Measurements from ENCODE around the gene ARL6IP5.

The ARL6IP5 gene

GRCh38 chr3:69079269-69080159 is 5.2 kb upstream of the ARL6IP5 start:
- TF ChIP-seq, protein P1, sequence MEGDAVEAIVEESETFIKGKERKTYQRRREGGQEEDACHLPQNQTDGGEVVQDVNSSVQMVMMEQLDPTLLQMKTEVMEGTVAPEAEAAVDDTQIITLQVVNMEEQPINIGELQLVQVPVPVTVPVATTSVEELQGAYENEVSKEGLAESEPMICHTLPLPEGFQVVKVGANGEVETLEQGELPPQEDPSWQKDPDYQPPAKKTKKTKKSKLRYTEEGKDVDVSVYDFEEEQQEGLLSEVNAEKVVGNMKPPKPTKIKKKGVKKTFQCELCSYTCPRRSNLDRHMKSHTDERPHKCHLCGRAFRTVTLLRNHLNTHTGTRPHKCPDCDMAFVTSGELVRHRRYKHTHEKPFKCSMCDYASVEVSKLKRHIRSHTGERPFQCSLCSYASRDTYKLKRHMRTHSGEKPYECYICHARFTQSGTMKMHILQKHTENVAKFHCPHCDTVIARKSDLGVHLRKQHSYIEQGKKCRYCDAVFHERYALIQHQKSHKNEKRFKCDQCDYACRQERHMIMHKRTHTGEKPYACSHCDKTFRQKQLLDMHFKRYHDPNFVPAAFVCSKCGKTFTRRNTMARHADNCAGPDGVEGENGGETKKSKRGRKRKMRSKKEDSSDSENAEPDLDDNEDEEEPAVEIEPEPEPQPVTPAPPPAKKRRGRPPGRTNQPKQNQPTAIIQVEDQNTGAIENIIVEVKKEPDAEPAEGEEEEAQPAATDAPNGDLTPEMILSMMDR (IDR thresholded peaks at IDR 0.05; ENCODE audit: insufficient read depth, low read depth, low read length, missing control alignments) = no peak
- DNase-seq (ENCODE audit: low read depth) = peak; percentile 30
- peak overlapping the region; percentile 69 for H3K4me3 ChIP-seq (ENCODE audit: low read depth, low read length)

DNA sequence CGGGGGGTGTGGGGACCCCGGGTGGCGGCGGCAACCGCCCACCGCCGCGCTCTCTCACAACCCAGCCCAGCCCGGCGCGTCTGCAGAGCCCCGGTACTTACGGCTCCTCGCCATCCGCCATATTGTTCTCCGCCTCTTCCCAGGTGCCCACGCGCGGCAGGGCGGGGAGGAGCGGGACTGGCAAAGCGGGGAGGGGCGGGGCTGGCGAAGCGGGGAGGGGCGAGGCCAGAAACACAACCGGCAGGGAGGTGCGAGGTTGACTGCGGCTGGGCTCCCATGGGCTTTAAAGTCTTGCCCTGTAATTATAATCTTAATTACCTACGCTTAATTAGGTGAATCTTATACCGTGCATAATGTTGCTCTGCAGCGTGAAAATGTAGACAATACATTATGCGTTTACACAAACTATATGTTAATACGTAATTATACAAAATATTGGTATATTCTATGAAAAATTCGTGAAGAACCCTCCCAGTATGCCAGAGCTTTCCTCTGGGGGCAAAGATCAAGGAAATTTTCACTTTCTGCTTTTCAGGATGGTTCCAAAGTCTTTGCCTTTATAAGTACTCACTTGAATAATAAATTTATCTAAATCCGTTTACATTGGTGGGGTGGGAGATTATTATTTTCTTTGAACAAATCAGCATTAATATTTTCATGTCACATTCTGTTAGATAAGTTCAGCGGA is 4.4 kb upstream of the ARL6IP5 start, which contains the start of gene UBA3:
Gene UBA3 (minus strand): TSS at position 133 of the 688 bp plus-strand sequence. CDS start 12 bp downstream, at position 121.
- TF ChIP-seq, protein P1 (IDR thresholded peaks at IDR 0.05; ENCODE audit: insufficient read depth, low read depth, low read length, missing control alignments) = no peak
- peak; percentile 95 for DNase-seq (ENCODE audit: low read depth)
- H3K4me3 ChIP-seq (ENCODE audit: low read depth, low read length) = peak within 1 kb of the TSS; percentile 69

- TF ChIP-seq, protein P1 (IDR thresholded peaks at IDR 0.05; ENCODE audit: insufficient read depth, low read depth, low read length, missing control alignments) = no peak
- H3K4me3 ChIP-seq (ENCODE audit: low read depth, low read length) = peak overlapping the region; percentile 41
- DNase-seq (ENCODE audit: low read depth) = peak; percentile 58
Observed at GRCh38 chr3:69081583-69082262, 3.0 kb upstream of the ARL6IP5 start.

- H3K4me3 ChIP-seq (ENCODE audit: low read depth, low read length) = peak overlapping the region; percentile 41
- DNase-seq (ENCODE audit: low read depth) = no peak
- TF ChIP-seq, protein P1 (IDR thresholded peaks at IDR 0.05; ENCODE audit: insufficient read depth, low read depth, low read length, missing control alignments) = no peak
Observed at GRCh38 chr3:69082361-69082760, 2.4 kb upstream of the ARL6IP5 start.

DNA sequence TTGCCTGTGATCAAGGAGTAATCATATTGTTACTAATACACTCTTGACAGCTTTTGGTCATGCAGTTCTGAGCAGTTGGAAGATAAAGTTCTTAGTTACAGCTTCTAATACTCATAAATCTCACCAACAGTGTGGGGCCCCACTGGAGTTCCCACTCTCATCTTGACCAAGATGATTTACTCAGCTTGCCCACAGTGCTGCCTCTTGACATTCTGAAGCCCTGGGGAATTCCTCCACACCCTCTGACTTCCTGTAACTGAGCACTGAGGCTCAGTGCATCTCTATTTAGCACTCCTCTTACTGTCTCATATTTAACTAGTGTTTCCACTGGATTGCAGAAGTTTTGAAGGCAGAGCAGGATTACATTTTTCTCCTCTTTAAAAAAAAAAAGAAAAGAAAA is 1.9 kb upstream of the ARL6IP5 start:
- DNase-seq (ENCODE audit: low read depth) = peak; percentile 94
- H3K4me3 ChIP-seq (ENCODE audit: low read depth, low read length) = peak overlapping the region; percentile 41
- TF ChIP-seq, protein P1 (IDR thresholded peaks at IDR 0.05; ENCODE audit: insufficient read depth, low read depth, low read length, missing control alignments) = no peak

GRCh38 chr3:69085168-69085832 is 563 bp downstream of the ARL6IP5 start:
- TF ChIP-seq, protein P1 (IDR thresholded peaks at IDR 0.05; ENCODE audit: insufficient read depth, low read depth, low read length, missing control alignments) = no peak
- H3K4me3 ChIP-seq (ENCODE audit: low read depth, low read length) = peak overlapping the region; percentile 95
- DNase-seq (ENCODE audit: low read depth) = peak; percentile 26
